Neural progenitor cell (in vitro differentiated cells): ENCODE results near the gene MDM1. TPM values are rescaled to one million over a fixed set of nuclear protein-coding genes. Genes with fewer than 3 reads are reported as not detected.

Experiments used
- DNase-seq: peaks from one replicate; pipeline ENCODE4 v3.0.0-alpha.2; 2016; ENCODE audit warnings: low spot score
- H2AFZ ChIP-seq: fragments of 200-600 bp; sonication (generic); replicated peaks from 2 replicates; pipeline ENCODE4 v1.6.1; 2016; ENCODE audit warnings: antibody characterized with exemption
- H3F3A ChIP-seq: fragments of 200-600 bp; sonication (generic); 2 replicates; pipeline ENCODE4 v1.6.1; 2016; ENCODE audit warnings: antibody characterized with exemption, low read depth
- H3K27ac ChIP-seq: fragments of 200-600 bp; sonication (generic); 2 replicates; pipeline ENCODE4 v1.5.1; 2016; ENCODE audit warnings: mild to moderate bottlenecking
- H3K27me3 ChIP-seq: fragments of 200-600 bp; sonication (generic); 2 replicates; pipeline ENCODE4 v1.6.1; 2016; ENCODE audit warnings: mild to moderate bottlenecking, moderate library complexity
- H3K36me3 ChIP-seq: fragments of 200-600 bp; sonication (generic); 2 replicates; pipeline ENCODE4 v1.5.1; 2016
- H3K4me1 ChIP-seq: fragments of 200-600 bp; sonication (generic); 2 replicates; pipeline ENCODE4 v1.6.1; 2016; ENCODE audit warnings: mixed run types
- H3K4me2 ChIP-seq: fragments of 200-600 bp; sonication (generic); 2 replicates; pipeline ENCODE4 v1.6.1; 2016
- H3K4me3 ChIP-seq: fragments of 200-600 bp; sonication (generic); 2 replicates; pipeline ENCODE4 v1.5.1; 2016
- H3K79me2 ChIP-seq: fragments of 200-600 bp; sonication (generic); 2 replicates; pipeline ENCODE4 v1.6.1; 2016; ENCODE audit warnings: low read depth
- H3K9ac ChIP-seq: fragments of 200-600 bp; sonication (generic); 2 replicates; pipeline ENCODE4 v1.6.1; 2016
- H3K9me3 ChIP-seq: fragments of 200-600 bp; sonication (generic); 2 replicates; pipeline ENCODE4 v1.5.1; 2016; ENCODE audit warnings: low read depth
- H4K20me1 ChIP-seq: fragments of 200-600 bp; sonication (generic); 2 replicates; pipeline ENCODE4 v1.6.1; 2016; ENCODE audit warnings: low read depth
- H3K27ac Mint-ChIP-seq: 3 replicates; pipeline ENCODE4 v1.8.0; 2021; ENCODE audit warnings: mixed read lengths
- H3K27me3 Mint-ChIP-seq: 2 replicates; pipeline ENCODE4 v1.8.0; 2022; ENCODE audit warnings: low read depth, mild to moderate bottlenecking, inconsistent platforms, moderate library complexity, mixed read lengths; ENCODE audit not compliant: insufficient read depth
- H3K36me3 Mint-ChIP-seq: 3 replicates; pipeline ENCODE4 v1.8.0; 2021; ENCODE audit warnings: mixed read lengths
- H3K4me1 Mint-ChIP-seq: 3 replicates; pipeline ENCODE4 v1.8.0; 2021; ENCODE audit warnings: mixed read lengths
- H3K4me3 Mint-ChIP-seq: 3 replicates; pipeline ENCODE4 v1.8.0; 2021; ENCODE audit warnings: mild to moderate bottlenecking, moderate library complexity, mixed read lengths
- H3K9me3 Mint-ChIP-seq: 3 replicates; pipeline ENCODE4 v1.8.0; 2020; ENCODE audit warnings: mixed read lengths
- CTCF ChIP-seq: fragments of 200-600 bp; sonication (generic); IDR thresholded peaks from 2 replicates; pipeline ENCODE4 v1.5.1; 2017; ENCODE audit warnings: antibody characterized with exemption, mild to moderate bottlenecking
- EZH2 ChIP-seq: fragments of 200-600 bp; sonication (generic); IDR thresholded peaks from 2 replicates; pipeline ENCODE4 v1.6.1; 2017; ENCODE audit warnings: antibody characterized with exemption, mild to moderate bottlenecking, moderate library complexity
- EZH2phosphoT487 ChIP-seq: fragments of 200-600 bp; sonication (generic); IDR thresholded peaks from 2 replicates; pipeline ENCODE4 v1.6.1; 2017; ENCODE audit warnings: antibody characterized with exemption
- total RNA-seq: library from RNA; depleted of rRNA; stranded (reverse); fragments of >200 nt; gene quantifications from 2 replicates; pipeline ENCODE4 v1.2.3, GENCODE V29; 2015; ENCODE audit warnings: low replicate concordance

The MDM1 gene
- total RNA-seq, 1 donor from 2014 or later, result 47.2 TPM

GRCh38 chr12:68290126-68290525 lies 42.0 kb downstream of the MDM1 start:
- Histone ChIP-seq H3K27me3 (no peaks in the 10 kb centered on the region), H3K36me3 (peaks cover 9% of the 10 kb centered on the region), H3K9ac (no peak overlapping the region), H3K4me3 (no peak overlapping the region), H3K4me2 (no peak overlapping the region), H3K79me2 (no peaks in the 10 kb centered on the region), H2AFZ (no peak overlapping the region), H4K20me1 (no peaks in the 10 kb centered on the region), H3K9me3 (no peaks in the 10 kb centered on the region), H3K4me1 (no peaks in the 10 kb centered on the region), H3F3A (no peaks in the 10 kb centered on the region), H3K27ac (no peak overlapping the region)
- Mint-ChIP-seq H3K27me3 (no peaks in the 10 kb centered on the region), H3K36me3 (peaks cover 2% of the 10 kb centered on the region), H3K27ac (no peak overlapping the region), H3K4me3 (no peak overlapping the region), H3K4me1 (peaks cover 7% of the 10 kb centered on the region), H3K9me3 (no peaks in the 10 kb centered on the region)
- DNase-seq, result no peak
- TF ChIP-seq EZH2, result no peak
- no peak for TF ChIP-seq EZH2phosphoT487
- no peak for TF ChIP-seq CTCF

GRCh38 chr12:68287106-68287505 lies 45.1 kb downstream of the MDM1 start:
- Histone ChIP-seq H3K4me2 (no peak overlapping the region), H3K4me3 (no peak overlapping the region), H3K27ac (no peak overlapping the region), H3K79me2 (no peaks in the 10 kb centered on the region), H3F3A (no peaks in the 10 kb centered on the region), H3K4me1 (no peaks in the 10 kb centered on the region), H3K9ac (no peak overlapping the region), H3K36me3 (no peaks in the 10 kb centered on the region), H3K9me3 (no peaks in the 10 kb centered on the region), H2AFZ (no peak overlapping the region), H3K27me3 (no peaks in the 10 kb centered on the region), H4K20me1 (no peaks in the 10 kb centered on the region)
- H3K4me3 Mint-ChIP-seq, result no peak overlapping the region
- peaks cover 1% of the 10 kb centered on the region for H3K4me1 Mint-ChIP-seq
- no peaks in the 10 kb centered on the region for H3K36me3 Mint-ChIP-seq
- no peak overlapping the region for H3K27ac Mint-ChIP-seq
- no peaks in the 10 kb centered on the region for H3K9me3 Mint-ChIP-seq
- no peaks in the 10 kb centered on the region for H3K27me3 Mint-ChIP-seq
- no peak for DNase-seq
- TF ChIP-seq EZH2 (no peak), CTCF (no peak), EZH2phosphoT487 (no peak)

GRCh38 chr12:68286396-68286795 lies 45.8 kb downstream of the MDM1 start:
- Mint-ChIP-seq H3K27ac (no peak overlapping the region), H3K4me1 (no peaks in the 10 kb centered on the region), H3K27me3 (no peaks in the 10 kb centered on the region), H3K36me3 (no peaks in the 10 kb centered on the region), H3K9me3 (no peaks in the 10 kb centered on the region), H3K4me3 (no peak overlapping the region)
- DNase-seq, result no peak
- TF ChIP-seq EZH2phosphoT487, result no peak
- no peak for TF ChIP-seq CTCF
- no peak for TF ChIP-seq EZH2
- no peaks in the 10 kb centered on the region for H3K27me3 ChIP-seq
- no peak overlapping the region for H3K4me3 ChIP-seq
- no peaks in the 10 kb centered on the region for H3F3A ChIP-seq
- no peaks in the 10 kb centered on the region for H3K36me3 ChIP-seq
- no peak overlapping the region for H3K27ac ChIP-seq
- H3K9me3 ChIP-seq, result no peaks in the 10 kb centered on the region
- no peak overlapping the region for H3K9ac ChIP-seq
- no peaks in the 10 kb centered on the region for H3K4me1 ChIP-seq
- H3K79me2 ChIP-seq, result no peaks in the 10 kb centered on the region
- H2AFZ ChIP-seq, result no peak overlapping the region
- no peaks in the 10 kb centered on the region for H4K20me1 ChIP-seq
- no peak overlapping the region for H3K4me2 ChIP-seq

- H3K4me3 Mint-ChIP-seq, result no peak overlapping the region
- Histone ChIP-seq H3K4me1 (no peaks in the 10 kb centered on the region), H3K9ac (no peak overlapping the region), H3F3A (no peaks in the 10 kb centered on the region), H3K27me3 (no peaks in the 10 kb centered on the region), H3K36me3 (no peaks in the 10 kb centered on the region), H3K4me3 (no peak overlapping the region), H3K4me2 (no peak overlapping the region), H4K20me1 (no peaks in the 10 kb centered on the region), H2AFZ (no peak overlapping the region), H3K79me2 (no peaks in the 10 kb centered on the region), H3K9me3 (no peaks in the 10 kb centered on the region), H3K27ac (no peak overlapping the region)
- no peak for DNase-seq
- TF ChIP-seq CTCF (no peak), EZH2 (no peak)
- H3K36me3 Mint-ChIP-seq, result no peaks in the 10 kb centered on the region
- no peaks in the 10 kb centered on the region for H3K27me3 Mint-ChIP-seq
- no peaks in the 10 kb centered on the region for H3K9me3 Mint-ChIP-seq
- H3K27ac Mint-ChIP-seq, result no peak overlapping the region
- peaks cover 7% of the 10 kb centered on the region for H3K4me1 Mint-ChIP-seq
These were observed 46.6 kb downstream of the MDM1 start for GRCh38 chr12:68285541-68285940.
